Measurements from ENCODE around the gene RAB9A.

The RAB9A gene

GRCh38 chrX:13698432-13698831, 9.5 kb downstream of the RAB9A start:
- no peak for TF ChIP-seq CTCF (IDR thresholded peaks at IDR 0.05)
- Mint-ChIP-seq H3K4me3 (no peak overlapping the region), H3K27me3 (ENCODE audit: low read depth, poor library complexity) (no peaks in the 10 kb centered on the region), H3K36me3 (ENCODE audit: low read depth) (peaks cover 25% of the 10 kb centered on the region), H3K4me1 (peaks cover 23% of the 10 kb centered on the region), H3K9me3 (peaks cover 24% of the 10 kb centered on the region), H3K27ac (no peak overlapping the region)
- no peak for DNase-seq

GRCh38 chrX:13699183-13699826, 10.4 kb downstream of the RAB9A start:
- Mint-ChIP-seq H3K27ac (no peak overlapping the region), H3K9me3 (peaks cover 28% of the 10 kb centered on the region), H3K4me1 (peaks cover 19% of the 10 kb centered on the region), H3K36me3 (ENCODE audit: low read depth) (peaks cover 32% of the 10 kb centered on the region), H3K4me3 (no peak overlapping the region), H3K27me3 (ENCODE audit: low read depth, poor library complexity) (no peaks in the 10 kb centered on the region)
- no peak for DNase-seq
- no peak for TF ChIP-seq CTCF (IDR thresholded peaks at IDR 0.05)

- Mint-ChIP-seq H3K4me3 (no peak overlapping the region), H3K4me1 (peaks cover 9% of the 10 kb centered on the region), H3K9me3 (peaks cover 24% of the 10 kb centered on the region), H3K27ac (no peak overlapping the region), H3K36me3 (ENCODE audit: low read depth) (peaks cover 29% of the 10 kb centered on the region), H3K27me3 (ENCODE audit: low read depth, poor library complexity) (no peaks in the 10 kb centered on the region)
- DNase-seq = no peak
- no peak for TF ChIP-seq CTCF (IDR thresholded peaks at IDR 0.05)
These were observed 11.5 kb downstream of the RAB9A start for GRCh38 chrX:13700380-13700779.

- no peak for TF ChIP-seq CTCF (IDR thresholded peaks at IDR 0.05)
- peaks cover 24% of the 10 kb centered on the region for H3K9me3 Mint-ChIP-seq
- no peak for DNase-seq
- peaks cover 28% of the 10 kb centered on the region for H3K36me3 Mint-ChIP-seq (ENCODE audit: low read depth)
- H3K4me1 Mint-ChIP-seq = peaks cover 6% of the 10 kb centered on the region
- peaks cover 2% of the 10 kb centered on the region for H3K27me3 Mint-ChIP-seq (ENCODE audit: low read depth, poor library complexity)
- no peak overlapping the region for H3K27ac Mint-ChIP-seq
- H3K4me3 Mint-ChIP-seq = no peak overlapping the region
These were observed 13.3 kb downstream of the RAB9A start for GRCh38 chrX:13702111-13702789.

- no peak for TF ChIP-seq CTCF (IDR thresholded peaks at IDR 0.05)
- peaks cover 5% of the 10 kb centered on the region for H3K4me1 Mint-ChIP-seq
- no peak for DNase-seq
- peaks cover 31% of the 10 kb centered on the region for H3K36me3 Mint-ChIP-seq (ENCODE audit: low read depth)
- peaks cover 24% of the 10 kb centered on the region for H3K9me3 Mint-ChIP-seq
- H3K27me3 Mint-ChIP-seq (ENCODE audit: low read depth, poor library complexity) = peaks cover 2% of the 10 kb centered on the region
- no peak overlapping the region for H3K27ac Mint-ChIP-seq
- no peak overlapping the region for H3K4me3 Mint-ChIP-seq
These were observed 14.2 kb downstream of the RAB9A start for GRCh38 chrX:13703135-13703534.

GRCh38 chrX:13703589-13703988, 14.7 kb downstream of the RAB9A start:
- DNase-seq = no peak
- H3K27ac Mint-ChIP-seq = no peak overlapping the region
- H3K9me3 Mint-ChIP-seq = peaks cover 24% of the 10 kb centered on the region
- H3K36me3 Mint-ChIP-seq (ENCODE audit: low read depth) = peaks cover 31% of the 10 kb centered on the region
- peaks cover under 1% of the 10 kb centered on the region for H3K4me1 Mint-ChIP-seq
- peaks cover 2% of the 10 kb centered on the region for H3K27me3 Mint-ChIP-seq (ENCODE audit: low read depth, poor library complexity)
- no peak for TF ChIP-seq CTCF (IDR thresholded peaks at IDR 0.05)
- no peak overlapping the region for H3K4me3 Mint-ChIP-seq

Data from nephron progenitor cell (in vitro differentiated cells).